CD4-positive, CD25-positive, alpha-beta regulatory T cell (primary cell): Measurements from ENCODE around the gene FUT7. TPM values are rescaled to one million over a fixed set of nuclear protein-coding genes. Genes with fewer than 3 reads are reported as not detected.

Experiments used
- ATAC-seq, 2 donors: fragments of 150-1000 bp; cut with Tn5 transposase; one replicate each; pipeline ENCODE4 v1.10.0; 2021; ENCODE audit warnings: low read depth in 2 of 2, moderate number of reproducible peaks in 2 of 2, moderate library complexity in 1 of 2
- DNase-seq, 3 donors: peaks; one replicate each; pipeline versions ENCODE4 v3.0.0 to v3.0.0-alpha.2; 2012 to 2022; ENCODE audit warnings: mixed read lengths in 1 of 3
- H3K27ac ChIP-seq: one replicate; pipeline ENCODE4 v1.7.0; 2013; ENCODE audit warnings: mild to moderate bottlenecking, low read length; ENCODE audit not compliant: insufficient read depth, poor library complexity, severe bottlenecking
- H3K27me3 ChIP-seq: one replicate; pipeline ENCODE4 v1.7.0; 2013; ENCODE audit warnings: low read length; ENCODE audit not compliant: control insufficient read depth, insufficient read depth
- H3K36me3 ChIP-seq: one replicate; pipeline ENCODE4 v1.7.0; 2013; ENCODE audit warnings: mild to moderate bottlenecking, low read length, moderate library complexity; ENCODE audit not compliant: control insufficient read depth, insufficient read depth
- H3K4me1 ChIP-seq: 2 replicates; pipeline ENCODE4 v1.7.0; 2013; ENCODE audit warnings: mild to moderate bottlenecking, low read length; ENCODE audit not compliant: insufficient read depth, control insufficient read depth, poor library complexity, severe bottlenecking
- H3K4me3 ChIP-seq: one replicate; pipeline ENCODE4 v1.7.0; 2013; ENCODE audit warnings: low read depth, mild to moderate bottlenecking, low read length, moderate library complexity
- H3K9me3 ChIP-seq, 2 experiments: 1 replicate in 1 of 2; 2 replicates in 1 of 2; pipeline ENCODE4 v1.7.0; 2013; ENCODE audit warnings: low read length in 2 of 2, mild to moderate bottlenecking in 1 of 2, moderate library complexity in 1 of 2; ENCODE audit not compliant: control insufficient read depth in 2 of 2
- H3K27ac Mint-ChIP-seq, 3 donors: one replicate each; pipeline ENCODE4 v1.8.0; 2020 to 2022; ENCODE audit warnings: mild to moderate bottlenecking in 3 of 3, mixed read lengths in 3 of 3, moderate library complexity in 2 of 3
- H3K27me3 Mint-ChIP-seq: one replicate; pipeline ENCODE4 v1.8.0; 2022; ENCODE audit warnings: mild to moderate bottlenecking, mixed read lengths
- H3K36me3 Mint-ChIP-seq: one replicate; pipeline ENCODE4 v1.8.0; 2020; ENCODE audit warnings: mixed read lengths
- H3K4me1 Mint-ChIP-seq, 4 donors: one replicate each; pipeline ENCODE4 v1.8.0; 2020 to 2022; ENCODE audit warnings: mixed read lengths in 4 of 4, mild to moderate bottlenecking in 1 of 4
- H3K4me3 Mint-ChIP-seq, 4 donors: one replicate each; pipeline ENCODE4 v1.8.0; 2020 to 2022; ENCODE audit warnings: mild to moderate bottlenecking in 4 of 4, mixed read lengths in 4 of 4, moderate library complexity in 3 of 4
- H3K9me3 Mint-ChIP-seq, 7 donors: one replicate each; pipeline ENCODE4 v1.8.0; 2020 to 2022; ENCODE audit warnings: mixed read lengths in 7 of 7, mild to moderate bottlenecking in 3 of 7, moderate library complexity in 2 of 7
- polyA plus RNA-seq, 4 donors: library from polyadenylated mRNA; unstranded; fragments of 300-500 nt; fragmentation: Illumina TruSeq; gene quantifications; one replicate each; pipeline ENCODE4 v1.2.3, GENCODE V29; 2021
- total RNA-seq: library from RNA; stranded (reverse); gene quantifications from one replicate; pipeline ENCODE4 v1.2.3, GENCODE V29; 2022

FUT7 gene
- total and polyA plus RNA-seq, 5 donors from 2014 or later = 15.2 to 79.0 (median 37.4) TPM

DNA sequence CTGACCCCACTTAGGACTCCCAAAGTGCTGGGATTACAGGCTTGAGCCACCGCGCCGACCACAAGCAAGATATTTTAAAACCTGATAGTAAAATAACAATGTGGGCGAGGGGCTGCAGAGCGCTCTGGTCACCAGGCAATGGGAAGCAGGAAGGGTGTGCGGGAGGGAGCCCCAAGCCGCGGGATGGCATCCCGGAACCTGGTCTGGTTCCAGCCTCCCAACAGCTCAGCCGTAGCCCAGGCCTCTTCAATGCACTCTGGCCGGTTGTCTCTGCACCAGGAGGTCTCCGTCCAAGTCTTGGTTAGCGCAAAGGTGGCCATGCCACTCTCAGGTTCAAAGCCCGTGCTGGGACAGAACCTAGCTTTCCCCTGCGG, 44.7 kb upstream of the FUT7 start:
- no peak overlapping the region for H3K4me3 ChIP-seq
- ATAC-seq = no peak
- Mint-ChIP-seq H3K27ac (no peak overlapping the region), H3K4me1 (peaks cover 0 to 9% (median 3%) of the 10 kb centered on the region in 4 donors), H3K36me3 (peaks cover 1% of the 10 kb centered on the region), H3K4me3 (peak overlapping the region in 3 of 4 donors; percentile 77 to 90 (median 82)), H3K27me3 (no peaks in the 10 kb centered on the region), H3K9me3 (no peaks in the 10 kb centered on the region)
- H3K4me1 ChIP-seq = peaks cover 14% of the 10 kb centered on the region
- H3K36me3 ChIP-seq = peaks cover 9% of the 10 kb centered on the region
- peak overlapping the region; percentile 47 for H3K27ac ChIP-seq
- H3K27me3 ChIP-seq = no peaks in the 10 kb centered on the region
- no peaks in the 10 kb centered on the region for H3K9me3 ChIP-seq
- DNase-seq = no peak

DNA sequence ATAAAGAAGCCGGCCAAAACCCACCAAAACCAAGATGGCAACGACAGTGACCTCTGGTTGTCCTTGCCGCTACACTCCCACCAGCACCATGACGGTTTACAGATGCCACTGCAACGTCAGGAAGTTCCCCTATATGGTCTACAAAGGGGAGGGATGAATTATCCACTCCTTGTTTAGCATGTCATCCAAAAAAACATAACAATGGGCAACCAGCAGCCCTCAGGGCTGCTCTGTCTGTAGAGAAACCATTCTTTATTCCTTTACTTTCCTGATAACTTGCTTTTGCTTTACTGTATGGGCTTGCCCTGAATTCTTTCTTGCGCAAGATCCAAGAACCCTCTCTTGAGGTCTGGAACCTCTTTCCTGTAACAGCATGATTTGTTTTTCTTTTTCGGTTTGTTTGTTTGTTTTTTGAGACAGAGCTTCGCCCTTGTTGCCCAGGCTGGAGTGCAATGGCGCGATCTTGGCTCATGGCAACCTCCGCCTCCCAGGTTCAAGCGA, 43.4 kb upstream of the FUT7 start:
- Mint-ChIP-seq H3K4me1 (peaks cover 0 to 19% (median 7%) of the 10 kb centered on the region in 4 donors), H3K36me3 (no peaks in the 10 kb centered on the region), H3K9me3 (no peaks in the 10 kb centered on the region), H3K4me3 (peak overlapping the region in 3 of 4 donors; percentile 22 to 80 (median 56)), H3K27ac (no peak overlapping the region), H3K27me3 (no peaks in the 10 kb centered on the region)
- DNase-seq (no peak), ATAC-seq (no peak)
- peaks cover 9% of the 10 kb centered on the region for H3K36me3 ChIP-seq
- no peaks in the 10 kb centered on the region for H3K9me3 ChIP-seq
- H3K4me3 ChIP-seq = no peak overlapping the region
- no peak overlapping the region for H3K27ac ChIP-seq
- no peaks in the 10 kb centered on the region for H3K27me3 ChIP-seq
- peaks cover 23% of the 10 kb centered on the region for H3K4me1 ChIP-seq

- Histone ChIP-seq H3K4me3 (no peak overlapping the region), H3K27ac (no peak overlapping the region), H3K36me3 (peaks cover 5% of the 10 kb centered on the region), H3K4me1 (peaks cover 25% of the 10 kb centered on the region), H3K27me3 (no peaks in the 10 kb centered on the region), H3K9me3 (no peaks in the 10 kb centered on the region)
- Mint-ChIP-seq H3K4me3 (peak overlapping the region; percentile 19 to 80 (median 34)), H3K4me1 (peaks cover 0 to 18% (median 7%) of the 10 kb centered on the region in 4 donors), H3K36me3 (no peaks in the 10 kb centered on the region), H3K27ac (no peak overlapping the region), H3K9me3 (no peaks in the 10 kb centered on the region), H3K27me3 (no peaks in the 10 kb centered on the region)
- DNase-seq (no peak), ATAC-seq (no peak)
Measured at GRCh38 chr9:137074657-137075274, 42.9 kb upstream of the FUT7 start.

DNA sequence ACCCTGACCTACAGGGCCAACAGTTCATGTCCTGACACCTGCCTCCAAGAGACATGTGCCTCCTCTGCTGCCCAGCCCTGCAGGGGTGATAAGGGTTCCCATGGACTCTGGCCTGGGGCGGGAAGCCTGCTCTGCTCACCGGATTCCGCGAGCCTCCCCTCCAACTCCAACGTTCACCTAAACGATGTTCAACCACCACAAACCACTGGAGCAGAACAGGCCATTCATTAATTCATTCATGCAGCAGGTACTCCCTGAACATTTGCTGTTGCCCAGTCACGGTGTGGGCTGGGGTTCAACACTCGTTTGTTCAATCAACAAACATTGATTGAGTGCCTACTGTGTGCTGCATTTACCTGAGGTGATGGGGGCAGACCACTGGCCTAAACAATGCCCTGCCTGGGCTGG, 42.1 kb upstream of the FUT7 start:
- Histone ChIP-seq H3K27ac (no peak overlapping the region), H3K36me3 (no peaks in the 10 kb centered on the region), H3K4me1 (peaks cover 32% of the 10 kb centered on the region), H3K27me3 (no peaks in the 10 kb centered on the region), H3K9me3 (no peaks in the 10 kb centered on the region), H3K4me3 (no peak overlapping the region)
- no peaks in the 10 kb centered on the region for H3K9me3 Mint-ChIP-seq
- H3K4me1 Mint-ChIP-seq = peaks cover 0 to 19% (median 7%) of the 10 kb centered on the region in 4 donors
- H3K36me3 Mint-ChIP-seq = no peaks in the 10 kb centered on the region
- peak overlapping the region in 1 of 3 donors; percentile 26 for H3K27ac Mint-ChIP-seq
- ATAC-seq (no peak), DNase-seq (no peak)
- H3K4me3 Mint-ChIP-seq = peak overlapping the region in 2 of 4 donors; percentile 75 to 77
- no peaks in the 10 kb centered on the region for H3K27me3 Mint-ChIP-seq

DNA sequence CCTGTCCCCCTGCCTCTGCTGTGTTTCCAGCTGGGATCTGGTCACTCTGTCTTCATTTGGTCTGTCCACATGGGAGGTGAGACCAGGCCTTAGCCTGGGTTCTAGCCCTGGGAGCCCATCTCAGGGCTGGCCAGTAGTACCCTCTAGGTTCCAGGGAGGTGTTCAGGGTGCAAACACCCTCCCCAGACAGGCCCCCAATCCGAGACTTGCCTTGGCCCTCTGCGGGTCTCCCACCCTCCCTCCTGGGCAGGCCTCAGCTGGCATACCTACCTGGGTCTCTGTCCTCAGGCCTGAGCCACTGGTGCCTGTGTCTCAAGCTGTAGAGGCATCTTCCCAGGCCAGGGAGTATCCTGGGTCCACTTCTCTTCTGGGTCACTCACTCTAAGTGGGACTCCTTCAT, 39.4 kb upstream of the FUT7 start:
- Mint-ChIP-seq H3K4me1 (peaks cover 4 to 20% (median 13%) of the 10 kb centered on the region in 4 donors), H3K9me3 (peaks cover 0 to 1% (median 0%) of the 10 kb centered on the region in 7 donors), H3K4me3 (peak overlapping the region; percentile 47 to 86 (median 78)), H3K27me3 (peaks cover 4% of the 10 kb centered on the region), H3K36me3 (no peaks in the 10 kb centered on the region), H3K27ac (peak overlapping the region in 2 of 3 donors; percentile 49 to 86)
- H3K4me1 ChIP-seq = peaks cover 31% of the 10 kb centered on the region
- ATAC-seq = no peak
- no peaks in the 10 kb centered on the region for H3K36me3 ChIP-seq
- H3K4me3 ChIP-seq = no peak overlapping the region
- no peak for DNase-seq
- H3K27ac ChIP-seq = no peak overlapping the region
- H3K27me3 ChIP-seq = no peaks in the 10 kb centered on the region
- H3K9me3 ChIP-seq = no peaks in the 10 kb centered on the region

DNA sequence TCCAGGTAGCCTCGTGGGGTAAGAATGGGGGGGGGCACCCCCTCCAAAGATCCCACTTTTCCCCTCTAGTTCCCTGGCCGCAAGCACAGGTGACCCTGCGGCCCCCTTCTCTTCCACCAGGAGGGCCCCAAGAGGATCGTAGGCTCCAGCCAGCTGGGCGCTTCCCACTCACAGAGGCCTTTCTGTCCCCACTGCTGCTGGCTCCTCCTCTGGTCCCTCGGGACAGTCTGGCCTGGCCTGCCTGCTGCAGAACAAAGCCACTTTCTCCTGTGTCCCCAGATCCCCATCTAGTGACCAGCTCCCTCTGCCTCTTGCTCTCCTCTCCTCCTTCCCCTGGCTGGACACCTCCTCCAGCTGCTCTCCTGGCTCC, 39.0 kb upstream of the FUT7 start:
- ATAC-seq = no peak
- Histone ChIP-seq H3K4me1 (peaks cover 31% of the 10 kb centered on the region), H3K4me3 (no peak overlapping the region), H3K27me3 (no peaks in the 10 kb centered on the region), H3K36me3 (no peaks in the 10 kb centered on the region), H3K9me3 (no peaks in the 10 kb centered on the region), H3K27ac (peak overlapping the region; percentile 63)
- Mint-ChIP-seq H3K4me1 (peaks cover 4 to 20% (median 13%) of the 10 kb centered on the region in 4 donors), H3K27ac (peak overlapping the region; percentile 49 to 86 (median 69)), H3K36me3 (no peaks in the 10 kb centered on the region), H3K4me3 (peak overlapping the region; percentile 47 to 86 (median 78)), H3K27me3 (peaks cover 4% of the 10 kb centered on the region), H3K9me3 (peaks cover 0 to 1% (median 0%) of the 10 kb centered on the region in 7 donors)
- DNase-seq = no peak

- Mint-ChIP-seq H3K4me3 (peak within 1 kb of the TSS; percentile 72 to 88 (median 84)), H3K4me1 (peaks cover 4 to 20% (median 13%) of the 10 kb centered on the region in 4 donors), H3K36me3 (no peaks in the 10 kb centered on the region), H3K27me3 (peaks cover 4% of the 10 kb centered on the region), H3K27ac (peak within 1 kb of the TSS; percentile 49 to 86 (median 69)), H3K9me3 (peaks cover 0 to 1% (median 0%) of the 10 kb centered on the region in 7 donors)
- Histone ChIP-seq H3K9me3 (no peaks in the 10 kb centered on the region), H3K36me3 (no peaks in the 10 kb centered on the region), H3K4me1 (peaks cover 31% of the 10 kb centered on the region), H3K27ac (peak within 1 kb of the TSS; percentile 63), H3K27me3 (no peaks in the 10 kb centered on the region), H3K4me3 (no peak within 1 kb of the TSS)
- DNase-seq = peak; percentile 83 to 93 (median 89)
- ATAC-seq = peak; percentile 87 to 88
Measured at GRCh38 chr9:137070201-137070905, 38.5 kb upstream of the FUT7 start, which contains the start of gene SAPCD2. SAPCD2 (minus strand) TSS chr9:137070557; CDS start chr9:137070460, 97 bp downstream.
